Hippocampal formation (tissue), 2 donors: Measurements from ENCODE around the gene FARSB.
A peak's percentile ranks its signal among the peaks of the same experiment; 100 is the strongest.
"Not testable (repeated sequence)": the region's sequence is repeated elsewhere in the genome, so short reads cannot be mapped to it uniquely, and the experiment has no call there.

Experiments used
- DNase-seq, 2 donors: peaks; one replicate each; lab custom pipeline; 2025; lab: John Stamatoyannopoulos, UW

FARSB gene

GRCh38 chr2:222604749-222605515, 51.0 kb downstream of the FARSB start:
- no peak for DNase-seq

- DNase-seq: no peak
Measured at GRCh38 chr2:222603501-222603900, 52.4 kb downstream of the FARSB start.

- no peak for DNase-seq
Measured at GRCh38 chr2:222598611-222599010, 57.3 kb downstream of the FARSB start.

GRCh38 chr2:222595581-222595980, 60.3 kb downstream of the FARSB start:
- DNase-seq: no peak

GRCh38 chr2:222594679-222595078, 61.2 kb downstream of the FARSB start:
- no peak for DNase-seq

GRCh38 chr2:222592176-222592575, 63.7 kb downstream of the FARSB start:
- DNase-seq: no peak

- no peak for DNase-seq
Measured at GRCh38 chr2:222591661-222592060, 64.2 kb downstream of the FARSB start.

- DNase-seq: not testable (repeated sequence)
Measured at GRCh38 chr2:222584589-222584988, 71.3 kb downstream of the FARSB start.

- no peak for DNase-seq
Measured at GRCh38 chr2:222582928-222583327, 73.0 kb downstream of the FARSB start.

- no peak for DNase-seq
Measured at GRCh38 chr2:222577341-222577740, 78.6 kb downstream of the FARSB start.

- DNase-seq: no peak
Measured at GRCh38 chr2:222576171-222577081, 79.5 kb downstream of the FARSB start.

GRCh38 chr2:222575618-222576017, 80.3 kb downstream of the FARSB start:
- no peak for DNase-seq

- peak in 1 of 2 donors; percentile 21 for DNase-seq
Measured at GRCh38 chr2:222572751-222573174, 83.1 kb downstream of the FARSB start.

GRCh38 chr2:222572264-222572721, 83.6 kb downstream of the FARSB start:
- DNase-seq: no peak

- peak in 1 of 2 donors; percentile 53 for DNase-seq
Measured at GRCh38 chr2:222569826-222570225, 86.1 kb downstream of the FARSB start.

- no peak for DNase-seq
Measured at GRCh38 chr2:222568865-222569264, 87.0 kb downstream of the FARSB start.

- no peak for DNase-seq
Measured at GRCh38 chr2:222566229-222566628, 89.7 kb downstream of the FARSB start.

GRCh38 chr2:222563936-222564335, 92.0 kb downstream of the FARSB start:
- no peak for DNase-seq

- DNase-seq: peak in 1 of 2 donors; percentile 16
Measured at GRCh38 chr2:222563106-222563718, 92.7 kb downstream of the FARSB start.

- peak in 1 of 2 donors; percentile 29 for DNase-seq
Measured at GRCh38 chr2:222561817-222562645, 93.9 kb downstream of the FARSB start.

- DNase-seq: no peak
Measured at GRCh38 chr2:222561151-222561550, 94.7 kb downstream of the FARSB start.
